ENCODE results near the gene PON3. TPM values are rescaled to one million over a fixed set of nuclear protein-coding genes. Genes with fewer than 3 reads are reported as not detected.

PON3 gene
- total and polyA plus RNA-seq, 2 donors from 2014 or later: 1.6 to 1.9 TPM

- peaks cover 0 to 2% (median 0%) of the 10 kb centered on the region in 3 donors for H3K4me1 ChIP-seq (ENCODE audit: control insufficient read depth in 2 of 3, insufficient read depth in 2 of 3, low read depth in 1 of 3, low read length in 3 of 3)
- FAIRE-seq (no peak), DNase-seq (no peak)
- no peak overlapping the region for H3K9ac ChIP-seq (ENCODE audit: low read length in 3 of 3)
- no peak for TF ChIP-seq CTCF (IDR thresholded peaks at IDR 0.05; ENCODE audit: borderline replicate concordance, extremely low read depth, insufficient read depth)
- intact Hi-C loops (cut with DNase I): no loop called here
- peaks cover 0 to 2% (median 0%) of the 10 kb centered on the region in 3 donors for H3K36me3 ChIP-seq (ENCODE audit: control insufficient read depth in 2 of 3, insufficient read depth in 3 of 3, low read length in 3 of 3)
- H3K9me3 ChIP-seq (ENCODE audit: control insufficient read depth in 2 of 3, insufficient read depth in 1 of 3, low read length in 3 of 3): no peaks in the 10 kb centered on the region
- H3K4me3 ChIP-seq (ENCODE audit: low read length in 3 of 3): no peak overlapping the region
- H3K27me3 ChIP-seq (ENCODE audit: control insufficient read depth, insufficient read depth, low read length): no peaks in the 10 kb centered on the region
- no peak overlapping the region for H3K27ac ChIP-seq (ENCODE audit: low read depth in 2 of 2, low read length in 2 of 2)
These were observed 36.4 kb upstream of the PON3 start for GRCh38 chr7:95432606-95433005.

- Histone ChIP-seq H3K9ac (ENCODE audit: low read length in 3 of 3) (no peak overlapping the region), H3K27me3 (ENCODE audit: control insufficient read depth, insufficient read depth, low read length) (no peaks in the 10 kb centered on the region), H3K4me3 (ENCODE audit: low read length in 3 of 3) (no peak overlapping the region), H3K9me3 (ENCODE audit: control insufficient read depth in 2 of 3, insufficient read depth in 1 of 3, low read length in 3 of 3) (no peaks in the 10 kb centered on the region), H3K36me3 (ENCODE audit: control insufficient read depth in 2 of 3, insufficient read depth in 3 of 3, low read length in 3 of 3) (peaks cover 0 to 2% (median 0%) of the 10 kb centered on the region in 3 donors), H3K4me1 (ENCODE audit: control insufficient read depth in 2 of 3, insufficient read depth in 2 of 3, low read depth in 1 of 3, low read length in 3 of 3) (peaks cover 0 to 2% (median 0%) of the 10 kb centered on the region in 3 donors), H3K27ac (ENCODE audit: low read depth in 2 of 2, low read length in 2 of 2) (no peak overlapping the region)
- intact Hi-C loops (cut with DNase I): no loop called here
- DNase-seq: peak in 1 of 5 donors; percentile 23
- TF ChIP-seq CTCF (IDR thresholded peaks at IDR 0.05; ENCODE audit: borderline replicate concordance, extremely low read depth, insufficient read depth): no peak
- FAIRE-seq: no peak
These were observed 34.7 kb upstream of the PON3 start for GRCh38 chr7:95430864-95431263.

GRCh38 chr7:95429241-95429990 lies 33.2 kb upstream of the PON3 start:
- H3K9ac ChIP-seq (ENCODE audit: low read length in 3 of 3): no peak overlapping the region
- H3K36me3 ChIP-seq (ENCODE audit: control insufficient read depth in 2 of 3, insufficient read depth in 3 of 3, low read length in 3 of 3): peaks cover 0 to 2% (median 0%) of the 10 kb centered on the region in 3 donors
- no peaks in the 10 kb centered on the region for H3K4me1 ChIP-seq (ENCODE audit: control insufficient read depth in 2 of 3, insufficient read depth in 2 of 3, low read depth in 1 of 3, low read length in 3 of 3)
- no peak for TF ChIP-seq CTCF (IDR thresholded peaks at IDR 0.05; ENCODE audit: borderline replicate concordance, extremely low read depth, insufficient read depth)
- intact Hi-C loops (cut with DNase I): no loop called here
- no peak overlapping the region for H3K4me3 ChIP-seq (ENCODE audit: low read length in 3 of 3)
- no peak for DNase-seq
- no peaks in the 10 kb centered on the region for H3K27me3 ChIP-seq (ENCODE audit: control insufficient read depth, insufficient read depth, low read length)
- no peak for FAIRE-seq
- no peaks in the 10 kb centered on the region for H3K9me3 ChIP-seq (ENCODE audit: control insufficient read depth in 2 of 3, insufficient read depth in 1 of 3, low read length in 3 of 3)
- no peak overlapping the region for H3K27ac ChIP-seq (ENCODE audit: low read depth in 2 of 2, low read length in 2 of 2)
